Measurements from ENCODE around the gene PIGU. TPM values are rescaled to one million over a fixed set of nuclear protein-coding genes. Genes with fewer than 3 reads are reported as not detected.
A peak's percentile ranks its signal among the peaks of the same experiment; 100 is the strongest.

PIGU gene
- total and polyA plus RNA-seq, 2 of the 13 experiments (the other 11 are each of a cell fraction or from before 2014, with no cell fraction given): 45.5 to 231 TPM

- TF ChIP-seq SNAPC4 (CRISPR knock-in tag; IDR thresholded peaks at IDR 0.05) (no peak), ZEB1 (IDR thresholded peaks at IDR 0.05; ENCODE audit: insufficient replicate concordance, low read depth) (no peak), ZNF230 (CRISPR knock-in tag; IDR thresholded peaks at IDR 0.05) (no peak), MYPOP (CRISPR knock-in tag; IDR thresholded peaks at IDR 0.05) (no peak; the same call in 1 of the 2 replicates), ZHX1 (CRISPR knock-in tag; IDR thresholded peaks at IDR 0.05; ENCODE audit: low read depth) (no peak), KMT2B (CRISPR knock-in tag; IDR thresholded peaks at IDR 0.05) (no peak; the same call in 1 of the 2 replicates), HNF4A (CRISPR knock-in tag; IDR thresholded peaks at IDR 0.05) (no peak), FIP1L1 (IDR thresholded peaks at IDR 0.05; ENCODE audit: borderline replicate concordance, insufficient read depth, low read depth, low read length) (no peak), REPIN1 (CRISPR knock-in tag; IDR thresholded peaks at IDR 0.05; ENCODE audit: borderline replicate concordance, low read depth) (peak; percentile 69; the same call in 1 of the 2 replicates), CTCF (CRISPR knock-in tag; IDR thresholded peaks at IDR 0.05) (no peak; the same call in 1 of the 2 replicates), ZNF616 (CRISPR knock-in tag; IDR thresholded peaks at IDR 0.05; ENCODE audit: low read depth) (no peak), MXD1 (CRISPR knock-in tag; IDR thresholded peaks at IDR 0.05) (no peak; the same call in none of the 2 replicates), ZNF430 (CRISPR knock-in tag; IDR thresholded peaks at IDR 0.05) (peak; percentile 77; the same call in 1 of the 2 replicates), ZNF749 (CRISPR knock-in tag; IDR thresholded peaks at IDR 0.05; ENCODE audit: borderline replicate concordance) (no peak; the same call in 1 of the 2 replicates)
These were observed 26.7 kb upstream of the PIGU start (continued) for GRCh38 chr20:34703424-34704176.
